Liver (tissue), 3 donors: ENCODE results near the gene PPP3CA.
"Not testable (repeated sequence)": the region's sequence is repeated elsewhere in the genome, so short reads cannot be mapped to it uniquely, and the experiment has no call there.

Experiments used
- ATF3 ChIP-seq: IDR thresholded peaks from 2 replicates; pipeline ENCODE4 v1.6.1; 2016; ENCODE audit warnings: antibody characterized with exemption
- EGR1 ChIP-seq, 2 donors: IDR thresholded peaks; 2 replicates each; pipeline ENCODE4 v1.6.1; 2016 to 2018; ENCODE audit warnings: antibody characterized with exemption in 2 of 2, low read depth in 2 of 2
- JUND ChIP-seq, 2 donors: IDR thresholded peaks; 2 replicates each; pipeline ENCODE4 v1.6.1; 2016; ENCODE audit warnings: antibody characterized with exemption in 2 of 2
- TF ChIP-seq, protein P1 (sequence below): fragments of 150-350 bp; IDR thresholded peaks from 2 replicates; pipeline ENCODE4 v1.5.1; 2017; ENCODE audit warnings: improper control_type of control experiment, low read depth, low read length; ENCODE audit not compliant: missing input control
- donor health status: healthy.
- donor health status: healthy.

- TF ChIP-seq, protein P1, sequence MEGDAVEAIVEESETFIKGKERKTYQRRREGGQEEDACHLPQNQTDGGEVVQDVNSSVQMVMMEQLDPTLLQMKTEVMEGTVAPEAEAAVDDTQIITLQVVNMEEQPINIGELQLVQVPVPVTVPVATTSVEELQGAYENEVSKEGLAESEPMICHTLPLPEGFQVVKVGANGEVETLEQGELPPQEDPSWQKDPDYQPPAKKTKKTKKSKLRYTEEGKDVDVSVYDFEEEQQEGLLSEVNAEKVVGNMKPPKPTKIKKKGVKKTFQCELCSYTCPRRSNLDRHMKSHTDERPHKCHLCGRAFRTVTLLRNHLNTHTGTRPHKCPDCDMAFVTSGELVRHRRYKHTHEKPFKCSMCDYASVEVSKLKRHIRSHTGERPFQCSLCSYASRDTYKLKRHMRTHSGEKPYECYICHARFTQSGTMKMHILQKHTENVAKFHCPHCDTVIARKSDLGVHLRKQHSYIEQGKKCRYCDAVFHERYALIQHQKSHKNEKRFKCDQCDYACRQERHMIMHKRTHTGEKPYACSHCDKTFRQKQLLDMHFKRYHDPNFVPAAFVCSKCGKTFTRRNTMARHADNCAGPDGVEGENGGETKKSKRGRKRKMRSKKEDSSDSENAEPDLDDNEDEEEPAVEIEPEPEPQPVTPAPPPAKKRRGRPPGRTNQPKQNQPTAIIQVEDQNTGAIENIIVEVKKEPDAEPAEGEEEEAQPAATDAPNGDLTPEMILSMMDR, result not testable (repeated sequence)
- not testable (repeated sequence) for TF ChIP-seq JUND (IDR thresholded peaks at IDR 0.05); ATF3; EGR1 (IDR thresholded peaks at IDR 0.05; ENCODE audit: low read depth in 2 of 2)
Measured at GRCh38 chr4:100995002-100995401, 352.3 kb downstream of the PPP3CA start.
